ENCODE data around the gene ROGDI. TPM values are rescaled to one million over a fixed set of nuclear protein-coding genes. Genes with fewer than 3 reads are reported as not detected.

The ROGDI gene
- total RNA-seq, 3 donors from 2014 or later, result 6.6 to 23.3 (median 21.2) TPM

DNA sequence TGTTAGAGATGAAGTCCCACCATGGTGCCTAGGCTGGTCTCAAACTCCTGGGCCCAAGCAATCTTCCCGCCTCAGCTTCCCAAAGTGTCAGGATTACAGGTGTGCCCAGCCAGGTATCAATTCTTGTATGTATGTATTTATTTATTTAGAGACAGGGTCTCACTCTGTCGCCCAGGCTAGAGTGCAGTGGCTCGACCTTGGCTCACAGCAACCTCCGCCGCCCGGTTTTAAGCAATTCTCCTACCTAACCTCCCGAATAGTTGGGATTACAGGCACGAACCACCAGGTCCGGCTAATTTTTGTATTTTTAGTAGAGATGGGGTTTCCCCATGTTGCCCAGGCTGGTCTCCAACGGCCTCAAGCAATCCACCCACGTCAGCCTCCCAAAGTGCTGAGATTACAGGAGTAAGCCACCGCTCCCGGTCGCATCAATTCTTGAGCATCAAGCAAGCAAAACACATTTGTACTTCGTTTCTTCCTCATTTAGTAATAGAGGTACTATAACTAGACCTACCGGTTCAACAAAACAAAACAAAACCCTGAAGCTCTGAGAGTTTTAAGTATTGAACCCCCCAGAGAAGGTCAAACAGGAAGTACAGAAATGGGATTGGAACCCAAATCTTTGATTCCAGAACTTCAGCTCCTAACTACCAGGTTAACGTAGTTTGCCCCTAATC is 34.4 kb downstream of the ROGDI start:
- no peak for TF ChIP-seq POLR2A (IDR thresholded peaks at IDR 0.05)
- TF ChIP-seq, protein P1, sequence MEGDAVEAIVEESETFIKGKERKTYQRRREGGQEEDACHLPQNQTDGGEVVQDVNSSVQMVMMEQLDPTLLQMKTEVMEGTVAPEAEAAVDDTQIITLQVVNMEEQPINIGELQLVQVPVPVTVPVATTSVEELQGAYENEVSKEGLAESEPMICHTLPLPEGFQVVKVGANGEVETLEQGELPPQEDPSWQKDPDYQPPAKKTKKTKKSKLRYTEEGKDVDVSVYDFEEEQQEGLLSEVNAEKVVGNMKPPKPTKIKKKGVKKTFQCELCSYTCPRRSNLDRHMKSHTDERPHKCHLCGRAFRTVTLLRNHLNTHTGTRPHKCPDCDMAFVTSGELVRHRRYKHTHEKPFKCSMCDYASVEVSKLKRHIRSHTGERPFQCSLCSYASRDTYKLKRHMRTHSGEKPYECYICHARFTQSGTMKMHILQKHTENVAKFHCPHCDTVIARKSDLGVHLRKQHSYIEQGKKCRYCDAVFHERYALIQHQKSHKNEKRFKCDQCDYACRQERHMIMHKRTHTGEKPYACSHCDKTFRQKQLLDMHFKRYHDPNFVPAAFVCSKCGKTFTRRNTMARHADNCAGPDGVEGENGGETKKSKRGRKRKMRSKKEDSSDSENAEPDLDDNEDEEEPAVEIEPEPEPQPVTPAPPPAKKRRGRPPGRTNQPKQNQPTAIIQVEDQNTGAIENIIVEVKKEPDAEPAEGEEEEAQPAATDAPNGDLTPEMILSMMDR (IDR thresholded peaks at IDR 0.05), result no peak
- TF ChIP-seq POLR2AphosphoS5 (IDR thresholded peaks at IDR 0.05), result no peak
- H3K36me3 ChIP-seq, result no peaks in the 10 kb centered on the region
- H3K27me3 ChIP-seq, result no peaks in the 10 kb centered on the region
- peak in 1 of 2 donors; percentile 64 for DNase-seq (ENCODE audit: low spot score in 2 of 2)
- peak overlapping the region; percentile 89 to 93 for H3K27ac ChIP-seq
- intact Hi-C loops (cut with DNase I; ENCODE audit: low total_unique reads), result no loop called here
- peak overlapping the region; percentile 52 to 87 (median 83) for H3K4me3 ChIP-seq
- no peaks in the 10 kb centered on the region for H3K9me3 ChIP-seq
- peaks cover 6 to 14% of the 10 kb centered on the region in 2 donors for H3K4me1 ChIP-seq

DNA sequence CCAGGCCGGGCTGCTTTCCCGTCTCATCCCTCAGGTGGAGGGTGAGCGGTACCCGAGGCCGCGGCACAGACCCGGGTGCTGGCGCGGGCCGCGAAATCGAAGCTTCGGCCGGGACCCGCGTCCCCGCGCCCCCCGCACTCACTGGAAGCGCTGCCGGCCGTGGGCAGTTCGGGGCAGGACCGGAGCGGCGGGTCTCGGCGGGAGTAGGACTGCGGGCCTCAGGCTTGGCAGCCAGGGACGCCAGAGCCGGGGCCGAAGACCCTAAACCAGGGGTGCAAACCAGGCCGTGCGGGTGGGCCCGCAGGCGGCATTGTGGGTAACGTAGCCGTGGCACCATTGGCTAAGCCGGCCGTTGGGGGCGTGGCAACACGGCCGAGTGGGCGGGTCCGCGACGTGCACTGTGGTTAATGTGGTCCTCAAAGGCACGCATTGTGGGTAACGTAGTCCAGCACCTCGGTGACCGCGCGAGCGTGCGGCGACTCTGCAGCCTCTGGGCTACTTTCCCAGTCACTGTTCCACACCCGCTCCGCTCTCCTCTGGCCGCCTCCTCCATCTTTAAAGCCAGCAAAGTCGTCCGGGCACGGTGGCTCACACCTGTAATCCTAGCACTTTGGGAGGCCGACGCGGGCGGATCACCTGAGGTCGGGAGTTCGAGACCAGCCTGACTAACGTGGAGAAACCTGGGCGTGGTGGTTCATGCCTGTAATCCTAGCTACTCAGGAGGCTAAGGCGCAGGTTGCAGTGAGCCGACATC is 35.4 kb downstream of the ROGDI start, which contains the start of gene ZNF500:
ZNF500 (minus strand) TSS at position 288 of the 754 bp plus-strand sequence. CDS start 1,184 bp downstream, outside the sequence.
- TF ChIP-seq, protein P1 (IDR thresholded peaks at IDR 0.05), result no peak
- peak; percentile 64 to 73 (median 69) for TF ChIP-seq POLR2AphosphoS5 (IDR thresholded peaks at IDR 0.05)
- H3K9me3 ChIP-seq, result no peaks in the 10 kb centered on the region
- peak within 1 kb of the TSS; percentile 89 to 93 for H3K27ac ChIP-seq
- peak; percentile 98 for DNase-seq (ENCODE audit: low spot score in 2 of 2)
- intact Hi-C loops (cut with DNase I; ENCODE audit: low total_unique reads), result no loop called here
- peaks cover 6 to 14% of the 10 kb centered on the region in 2 donors for H3K4me1 ChIP-seq
- H3K27me3 ChIP-seq, result no peaks in the 10 kb centered on the region
- H3K4me3 ChIP-seq, result peak within 1 kb of the TSS; percentile 83 to 93 (median 87)
- H3K36me3 ChIP-seq, result no peaks in the 10 kb centered on the region

DNA sequence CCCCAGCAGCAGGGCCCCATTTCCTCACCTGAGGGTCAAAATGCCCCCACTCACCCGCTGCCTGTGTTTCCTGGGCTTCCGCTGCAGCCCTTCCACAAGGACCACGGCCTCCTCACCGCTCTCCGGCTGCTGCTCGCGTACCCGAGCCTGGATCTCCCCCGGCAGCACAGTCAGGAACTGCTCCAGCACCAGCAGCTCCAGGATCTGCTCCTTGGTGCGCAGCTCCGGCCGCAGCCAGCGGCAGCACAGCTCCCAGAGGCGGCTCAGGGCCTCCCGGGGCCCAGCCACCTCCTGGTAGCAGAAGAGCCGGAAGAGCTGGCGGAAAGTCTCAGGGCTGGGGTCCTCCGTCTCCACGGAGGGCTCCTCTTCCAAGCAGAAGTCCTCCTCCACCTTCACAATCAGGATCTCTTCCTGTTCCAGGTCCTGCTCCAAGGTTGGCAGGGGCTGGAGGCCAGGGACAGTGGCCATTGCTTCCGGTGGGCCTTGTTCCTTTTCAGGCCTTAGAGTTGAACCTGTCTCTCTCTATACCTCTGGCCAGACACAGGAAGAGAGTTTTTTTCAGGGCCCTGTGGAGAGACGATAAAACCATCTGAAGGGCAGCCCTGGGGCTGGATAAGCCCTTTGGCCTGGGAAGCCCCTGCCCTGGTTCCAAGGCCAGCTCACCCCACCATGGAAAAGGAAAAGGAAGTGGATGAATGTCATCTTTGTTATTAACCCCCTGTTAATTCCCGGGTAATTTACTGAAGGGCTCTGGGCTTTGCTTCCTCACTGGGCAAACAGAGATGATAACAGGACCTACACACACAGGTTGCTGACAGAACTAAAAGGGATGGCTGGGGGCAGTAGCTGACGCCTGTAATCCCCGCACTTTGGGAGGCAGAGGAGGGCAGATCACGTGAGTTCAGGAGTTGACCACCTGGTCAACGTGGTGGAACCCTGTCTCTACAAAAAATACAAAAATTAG is 36.6 kb downstream of the ROGDI start:
- intact Hi-C loops (cut with DNase I; ENCODE audit: low total_unique reads), result no loop called here
- DNase-seq (ENCODE audit: low spot score in 2 of 2), result no peak
- H3K4me1 ChIP-seq, result peaks cover 6 to 14% of the 10 kb centered on the region in 2 donors
- no peaks in the 10 kb centered on the region for H3K9me3 ChIP-seq
- peak overlapping the region in 1 of 2 donors; percentile 89 for H3K27ac ChIP-seq
- peaks cover under 1% of the 10 kb centered on the region for H3K36me3 ChIP-seq
- H3K4me3 ChIP-seq, result peak overlapping the region; percentile 83 to 93 (median 87)
- no peaks in the 10 kb centered on the region for H3K27me3 ChIP-seq
- TF ChIP-seq POLR2AphosphoS5 (IDR thresholded peaks at IDR 0.05) (no peak), POLR2A (IDR thresholded peaks at IDR 0.05) (no peak)
- TF ChIP-seq, protein P1 (IDR thresholded peaks at IDR 0.05), result no peak

DNA sequence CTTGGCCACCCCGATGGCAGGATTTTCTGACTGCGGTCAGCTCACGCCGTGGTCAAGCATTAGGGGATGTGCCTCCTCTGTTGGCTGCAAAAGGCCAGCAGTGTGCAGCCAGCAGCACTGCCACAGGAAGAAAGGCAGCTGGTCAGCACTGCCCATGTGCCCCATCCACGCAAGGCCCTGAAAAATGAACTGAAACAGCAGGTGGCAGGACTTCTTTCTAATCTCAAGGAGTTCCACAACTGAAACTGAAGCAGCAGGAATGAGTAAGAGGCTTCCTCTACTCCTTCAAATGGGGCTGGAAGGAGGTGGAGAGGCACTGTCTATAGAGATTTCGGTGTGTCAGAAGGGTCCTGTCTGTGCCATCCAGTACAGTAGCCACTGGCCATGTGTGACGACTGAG is 38.6 kb downstream of the ROGDI start:
- Histone ChIP-seq H3K36me3 (peaks cover 11% of the 10 kb centered on the region), H3K9me3 (no peaks in the 10 kb centered on the region), H3K4me3 (no peak overlapping the region), H3K27me3 (no peaks in the 10 kb centered on the region), H3K4me1 (peaks cover 6 to 14% of the 10 kb centered on the region in 2 donors), H3K27ac (no peak overlapping the region)
- TF ChIP-seq, protein P1 (IDR thresholded peaks at IDR 0.05), result no peak
- TF ChIP-seq POLR2A (IDR thresholded peaks at IDR 0.05) (no peak), POLR2AphosphoS5 (IDR thresholded peaks at IDR 0.05) (no peak)
- intact Hi-C loops (cut with DNase I; ENCODE audit: low total_unique reads), result no loop called here
- no peak for DNase-seq (ENCODE audit: low spot score in 2 of 2)
